Fibroblast of skin of right biceps (primary cell): ENCODE results near the gene CMC2.

Experiments used
- DNase-seq: peaks from one replicate; pipeline ENCODE4 v3.0.0-alpha.2; 2013

Gene CMC2

GRCh38 chr16:80972611-80973010 is 34.1 kb downstream of the CMC2 start:
- no peak for DNase-seq

GRCh38 chr16:80971819-80972218 is 34.9 kb downstream of the CMC2 start:
- no peak for DNase-seq

GRCh38 chr16:80969114-80969484 is 37.6 kb downstream of the CMC2 start:
- DNase-seq = no peak

- peak; percentile 56 for DNase-seq
Measured at GRCh38 chr16:80968386-80969113, 38.1 kb downstream of the CMC2 start.

GRCh38 chr16:80966617-80967016 is 40.1 kb downstream of the CMC2 start:
- no peak for DNase-seq

- no peak for DNase-seq
Measured at GRCh38 chr16:80964351-80964750, 42.3 kb downstream of the CMC2 start.

GRCh38 chr16:80962879-80963278 is 43.8 kb downstream of the CMC2 start:
- no peak for DNase-seq

GRCh38 chr16:80958284-80958683 is 48.4 kb downstream of the CMC2 start:
- DNase-seq = no peak

GRCh38 chr16:80954985-80955384 is 51.7 kb downstream of the CMC2 start:
- no peak for DNase-seq

GRCh38 chr16:80948886-80949493 is 57.7 kb downstream of the CMC2 start:
- DNase-seq = peak; percentile 47

GRCh38 chr16:80947708-80948625 is 58.7 kb downstream of the CMC2 start:
- DNase-seq = no peak

GRCh38 chr16:80947239-80947638 is 59.4 kb downstream of the CMC2 start:
- DNase-seq = no peak

- no peak for DNase-seq
Measured at GRCh38 chr16:80946481-80946880, 60.2 kb downstream of the CMC2 start.

GRCh38 chr16:80940069-80940856 is 66.4 kb downstream of the CMC2 start:
- peak; percentile 77 for DNase-seq

- no peak for DNase-seq
Measured at GRCh38 chr16:80938879-80939260, 67.8 kb downstream of the CMC2 start.

GRCh38 chr16:80938004-80938878 is 68.4 kb downstream of the CMC2 start:
- DNase-seq = peak; percentile 99

GRCh38 chr16:80936410-80936809 is 70.3 kb downstream of the CMC2 start:
- DNase-seq = peak; percentile 79

GRCh38 chr16:80935691-80936090 is 71.0 kb downstream of the CMC2 start:
- DNase-seq = no peak

- DNase-seq = peak; percentile 92
Measured at GRCh38 chr16:80932708-80933095, 74.0 kb downstream of the CMC2 start.

- DNase-seq = peak; percentile 68
Measured at GRCh38 chr16:80931801-80932707, 74.6 kb downstream of the CMC2 start.
